ENCODE measurements around the gene VAPB.

DNA sequence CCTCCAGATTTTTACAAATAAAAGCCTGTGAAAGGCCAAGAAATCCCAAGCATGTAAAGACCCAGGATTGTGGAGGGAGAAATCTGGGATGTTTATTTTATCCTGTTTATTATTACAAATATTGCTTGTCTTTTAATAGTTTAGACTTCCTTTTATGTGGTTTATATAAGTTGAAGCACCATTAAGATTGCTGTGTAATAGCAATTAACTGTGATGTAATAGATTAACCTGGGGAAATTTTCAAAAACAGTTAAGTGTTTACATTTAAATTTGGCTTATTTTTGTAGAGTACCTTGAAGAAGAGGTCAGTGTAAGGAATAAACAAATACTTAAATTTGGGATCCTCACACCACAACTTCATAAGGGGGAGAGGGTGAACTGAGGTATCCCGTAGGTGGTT is 27.0 kb downstream of the VAPB start:
- TF ChIP-seq, protein P1, sequence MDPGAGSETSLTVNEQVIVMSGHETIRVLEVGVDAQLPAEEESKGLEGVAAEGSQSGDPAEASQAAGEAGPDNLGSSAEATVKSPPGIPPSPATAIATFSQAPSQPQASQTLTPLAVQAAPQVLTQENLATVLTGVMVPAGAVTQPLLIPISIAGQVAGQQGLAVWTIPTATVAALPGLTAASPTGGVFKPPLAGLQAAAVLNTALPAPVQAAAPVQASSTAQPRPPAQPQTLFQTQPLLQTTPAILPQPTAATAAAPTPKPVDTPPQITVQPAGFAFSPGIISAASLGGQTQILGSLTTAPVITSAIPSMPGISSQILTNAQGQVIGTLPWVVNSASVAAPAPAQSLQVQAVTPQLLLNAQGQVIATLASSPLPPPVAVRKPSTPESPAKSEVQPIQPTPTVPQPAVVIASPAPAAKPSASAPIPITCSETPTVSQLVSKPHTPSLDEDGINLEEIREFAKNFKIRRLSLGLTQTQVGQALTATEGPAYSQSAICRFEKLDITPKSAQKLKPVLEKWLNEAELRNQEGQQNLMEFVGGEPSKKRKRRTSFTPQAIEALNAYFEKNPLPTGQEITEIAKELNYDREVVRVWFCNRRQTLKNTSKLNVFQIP (CRISPR knock-in tag; IDR thresholded peaks at IDR 0.05; ENCODE audit: borderline replicate concordance, low read depth) = no peak
- TF ChIP-seq, protein P2, sequence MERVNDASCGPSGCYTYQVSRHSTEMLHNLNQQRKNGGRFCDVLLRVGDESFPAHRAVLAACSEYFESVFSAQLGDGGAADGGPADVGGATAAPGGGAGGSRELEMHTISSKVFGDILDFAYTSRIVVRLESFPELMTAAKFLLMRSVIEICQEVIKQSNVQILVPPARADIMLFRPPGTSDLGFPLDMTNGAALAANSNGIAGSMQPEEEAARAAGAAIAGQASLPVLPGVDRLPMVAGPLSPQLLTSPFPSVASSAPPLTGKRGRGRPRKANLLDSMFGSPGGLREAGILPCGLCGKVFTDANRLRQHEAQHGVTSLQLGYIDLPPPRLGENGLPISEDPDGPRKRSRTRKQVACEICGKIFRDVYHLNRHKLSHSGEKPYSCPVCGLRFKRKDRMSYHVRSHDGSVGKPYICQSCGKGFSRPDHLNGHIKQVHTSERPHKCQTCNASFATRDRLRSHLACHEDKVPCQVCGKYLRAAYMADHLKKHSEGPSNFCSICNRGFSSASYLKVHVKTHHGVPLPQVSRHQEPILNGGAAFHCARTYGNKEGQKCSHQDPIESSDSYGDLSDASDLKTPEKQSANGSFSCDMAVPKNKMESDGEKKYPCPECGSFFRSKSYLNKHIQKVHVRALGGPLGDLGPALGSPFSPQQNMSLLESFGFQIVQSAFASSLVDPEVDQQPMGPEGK (CRISPR knock-in tag; IDR thresholded peaks at IDR 0.05; ENCODE audit: borderline replicate concordance) = no peak
- TF ChIP-seq ZNF565 (CRISPR knock-in tag; conservative IDR thresholded peaks at IDR 0.05; ENCODE audit: low read depth) (no peak), GLIS3 (CRISPR knock-in tag; IDR thresholded peaks at IDR 0.05) (no peak), OSR1 (CRISPR knock-in tag; IDR thresholded peaks at IDR 0.05) (no peak), BACH2 (CRISPR knock-in tag; IDR thresholded peaks at IDR 0.05; ENCODE audit: borderline replicate concordance) (no peak)
- TF ChIP-seq, protein P3, sequence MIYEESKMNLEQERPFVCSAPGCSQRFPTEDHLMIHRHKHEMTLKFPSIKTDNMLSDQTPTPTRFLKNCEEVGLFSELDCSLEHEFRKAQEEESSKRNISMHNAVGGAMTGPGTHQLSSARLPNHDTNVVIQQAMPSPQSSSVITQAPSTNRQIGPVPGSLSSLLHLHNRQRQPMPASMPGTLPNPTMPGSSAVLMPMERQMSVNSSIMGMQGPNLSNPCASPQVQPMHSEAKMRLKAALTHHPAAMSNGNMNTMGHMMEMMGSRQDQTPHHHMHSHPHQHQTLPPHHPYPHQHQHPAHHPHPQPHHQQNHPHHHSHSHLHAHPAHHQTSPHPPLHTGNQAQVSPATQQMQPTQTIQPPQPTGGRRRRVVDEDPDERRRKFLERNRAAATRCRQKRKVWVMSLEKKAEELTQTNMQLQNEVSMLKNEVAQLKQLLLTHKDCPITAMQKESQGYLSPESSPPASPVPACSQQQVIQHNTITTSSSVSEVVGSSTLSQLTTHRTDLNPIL (CRISPR knock-in tag; IDR thresholded peaks at IDR 0.05; ENCODE audit: low read depth) = no peak
